PC-3 (cell line): ENCODE measurements around the gene CCDC92B. TPM values are rescaled to one million over a fixed set of nuclear protein-coding genes. Genes with fewer than 3 reads are reported as not detected.

Experiments used
- ATAC-seq: fragments of 200-7000 bp; cut with Tn5 transposase; 2 replicates; pipeline ENCODE4 v1.9.1; 2020; ENCODE audit warnings: mild to moderate bottlenecking, moderate library complexity
- BruUV-seq: library from RNA; stranded (reverse); fragments of 400-500 nt; replicated peaks from 2 replicates; lab custom pipeline; 2021; lab: Mats Ljungman, UMichigan
- CTCF ChIA-PET: fragments of 300-600 bp; sonication (Branson Sonifier 250); formaldehyde crosslinking; loops from one replicate; lab custom pipeline; 2022; ENCODE audit warnings: antibody characterized with exemption; lab: Charles Lee
- POLR2A ChIA-PET: fragments of 300-600 bp; sonication (Branson Sonifier 250); formaldehyde crosslinking; loops from one replicate; lab custom pipeline; 2022; ENCODE audit warnings: antibody characterized with exemption; ENCODE audit not compliant: unreplicated experiment; lab: Charles Lee
- DNase-seq: peaks from one replicate; pipeline ENCODE4 v3.0.0-alpha.2; 2015
- H2AFZ ChIP-seq: fragments of 300-600 bp; sonication (generic); 2 replicates; pipeline ENCODE4 v1.6.0; 2016; ENCODE audit warnings: antibody characterized with exemption, low read length
- H3F3A ChIP-seq: fragments of 300-600 bp; sonication (generic); one replicate; pipeline ENCODE4 v1.6.0; 2017; ENCODE audit warnings: antibody characterized with exemption, low read length, control low read depth, mild to moderate bottlenecking; ENCODE audit not compliant: unreplicated experiment
- H3K27ac ChIP-seq: fragments of 300-600 bp; sonication (generic); 2 replicates; pipeline ENCODE4 v1.5.1; 2016; ENCODE audit warnings: mild to moderate bottlenecking, low read length
- H3K27me3 ChIP-seq: fragments of 300-600 bp; sonication (generic); 2 replicates; pipeline ENCODE4 v1.6.1; 2016; ENCODE audit warnings: low read length, mixed read lengths
- H3K36me3 ChIP-seq: fragments of 300-600 bp; sonication (generic); 2 replicates; pipeline ENCODE4 v1.6.1; 2016; ENCODE audit warnings: low read depth, mixed run types, low read length, mixed read lengths
- H3K4me1 ChIP-seq: fragments of 300-600 bp; sonication (generic); 2 replicates; pipeline ENCODE4 v1.5.1; 2016; ENCODE audit warnings: low read length; ENCODE audit not compliant: insufficient read depth
- H3K4me2 ChIP-seq: fragments of 300-600 bp; sonication (generic); 2 replicates; pipeline ENCODE4 v1.6.0; 2016; ENCODE audit warnings: low read length
- H3K4me3 ChIP-seq: fragments of 300-600 bp; sonication (generic); 2 replicates; pipeline ENCODE4 v1.5.1; 2016; ENCODE audit warnings: mild to moderate bottlenecking, low read length, mixed read lengths
- H3K79me2 ChIP-seq: fragments of 300-600 bp; sonication (generic); 2 replicates; pipeline ENCODE4 v1.6.1; 2017; ENCODE audit warnings: low read length, mixed read lengths
- H3K9ac ChIP-seq: fragments of 300-600 bp; sonication (generic); 2 replicates; pipeline ENCODE4 v1.6.0; 2016; ENCODE audit warnings: mild to moderate bottlenecking, low read length
- H3K9me2 ChIP-seq: fragments of 300-600 bp; sonication (generic); replicated peaks from 2 replicates; pipeline ENCODE4 v1.6.1; 2016; ENCODE audit warnings: mixed run types, low read length, mixed read lengths
- H3K9me3 ChIP-seq: fragments of 300-600 bp; sonication (generic); 2 replicates; pipeline ENCODE4 v1.6.1; 2016; ENCODE audit warnings: low read length, mixed read lengths
- H4K20me1 ChIP-seq: fragments of 300-600 bp; sonication (generic); 2 replicates; pipeline ENCODE4 v1.6.1; 2016; ENCODE audit warnings: low read length, mixed read lengths
- EZH2 ChIP-seq: fragments of 300-600 bp; sonication (generic); IDR thresholded peaks from one replicate; pipeline ENCODE4 v1.6.1; 2017; ENCODE audit warnings: antibody characterized with exemption, mild to moderate bottlenecking, low read length; ENCODE audit not compliant: unreplicated experiment
- EZH2phosphoT487 ChIP-seq: fragments of 300-600 bp; sonication (generic); IDR thresholded peaks from 2 replicates; pipeline ENCODE4 v1.6.1; 2018; ENCODE audit warnings: mild to moderate bottlenecking, antibody characterized with exemption, low read length, borderline replicate concordance
- intact Hi-C: fragments of 100-400 bp; cut with micrococcal nuclease; formaldehyde crosslinking; loops from 2 replicates; pipeline ENCODE4 v1.9.0; 2023
- total RNA-seq: library from RNA; depleted of rRNA; stranded (reverse); fragments of >200 nt; gene quantifications from 2 replicates; pipeline ENCODE4 v1.2.3, GENCODE V29; 2014
- TF ChIP-seq, protein P1 (sequence below): fragments of 300-600 bp; sonication (generic); conservative IDR thresholded peaks from 2 replicates; pipeline ENCODE4 v1.5.1; 2017; ENCODE audit warnings: antibody characterized with exemption, low read depth, mild to moderate bottlenecking, low read length

CCDC92B gene
- total RNA-seq, 1 experiment from 2014 or later = not detected

DNA sequence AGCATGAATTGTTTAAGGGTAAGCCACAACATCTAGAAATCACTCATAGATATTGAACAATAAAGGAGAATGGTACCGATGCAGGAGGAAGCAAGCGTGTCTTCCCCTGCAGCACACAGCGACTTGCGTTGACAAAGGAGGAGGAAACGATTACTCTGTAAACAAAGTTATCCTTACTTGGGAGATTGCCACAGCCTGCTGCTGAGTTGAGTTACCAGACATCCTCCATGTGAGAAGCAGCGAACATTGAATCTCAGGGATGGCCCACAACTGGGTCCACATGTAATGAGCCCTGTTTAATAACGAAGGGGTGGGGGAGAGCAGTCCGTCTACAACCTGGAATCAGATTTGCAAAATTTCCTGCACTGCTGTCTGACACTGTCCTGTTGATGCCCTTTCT is 65.5 kb downstream of the CCDC92B start:
- H3K9ac ChIP-seq = no peak overlapping the region
- H3K4me1 ChIP-seq = 0 out of 2 replicates have a peak, but pooled peaks cover 8% of the 10 kb centered on the region
- BruUV-seq = no TSS peak
- no peaks in the 10 kb centered on the region for H3K9me3 ChIP-seq
- H3K4me2 ChIP-seq = no peak overlapping the region
- intact Hi-C loops = no loop called here
- H3K4me3 ChIP-seq = no peak overlapping the region
- H4K20me1 ChIP-seq = no peaks in the 10 kb centered on the region
- CTCF ChIA-PET = no interaction called here
- peak; percentile 29 for DNase-seq
- no peaks in the 10 kb centered on the region for H3K27me3 ChIP-seq
- TF ChIP-seq EZH2 = no peak
- TF ChIP-seq, protein P1, sequence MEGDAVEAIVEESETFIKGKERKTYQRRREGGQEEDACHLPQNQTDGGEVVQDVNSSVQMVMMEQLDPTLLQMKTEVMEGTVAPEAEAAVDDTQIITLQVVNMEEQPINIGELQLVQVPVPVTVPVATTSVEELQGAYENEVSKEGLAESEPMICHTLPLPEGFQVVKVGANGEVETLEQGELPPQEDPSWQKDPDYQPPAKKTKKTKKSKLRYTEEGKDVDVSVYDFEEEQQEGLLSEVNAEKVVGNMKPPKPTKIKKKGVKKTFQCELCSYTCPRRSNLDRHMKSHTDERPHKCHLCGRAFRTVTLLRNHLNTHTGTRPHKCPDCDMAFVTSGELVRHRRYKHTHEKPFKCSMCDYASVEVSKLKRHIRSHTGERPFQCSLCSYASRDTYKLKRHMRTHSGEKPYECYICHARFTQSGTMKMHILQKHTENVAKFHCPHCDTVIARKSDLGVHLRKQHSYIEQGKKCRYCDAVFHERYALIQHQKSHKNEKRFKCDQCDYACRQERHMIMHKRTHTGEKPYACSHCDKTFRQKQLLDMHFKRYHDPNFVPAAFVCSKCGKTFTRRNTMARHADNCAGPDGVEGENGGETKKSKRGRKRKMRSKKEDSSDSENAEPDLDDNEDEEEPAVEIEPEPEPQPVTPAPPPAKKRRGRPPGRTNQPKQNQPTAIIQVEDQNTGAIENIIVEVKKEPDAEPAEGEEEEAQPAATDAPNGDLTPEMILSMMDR = no peak
- no peak for TF ChIP-seq EZH2phosphoT487
- peak; percentile 59 for ATAC-seq
- H3K9me2 ChIP-seq = no peaks in the 10 kb centered on the region
- peaks cover 5% of the 10 kb centered on the region for H3F3A ChIP-seq
- POLR2A ChIA-PET = interaction anchor here (0.7 kb wide), 1 partner anchor 30 kb away, joined by 4 read pairs; no protein-coding TSS in a partner anchor
- H3K36me3 ChIP-seq = peaks cover 5% of the 10 kb centered on the region; the same call in 1 of the 2 replicates
- H3K79me2 ChIP-seq = no peaks in the 10 kb centered on the region
- H2AFZ ChIP-seq = no peak overlapping the region
- H3K27ac ChIP-seq = no peak overlapping the region

DNA sequence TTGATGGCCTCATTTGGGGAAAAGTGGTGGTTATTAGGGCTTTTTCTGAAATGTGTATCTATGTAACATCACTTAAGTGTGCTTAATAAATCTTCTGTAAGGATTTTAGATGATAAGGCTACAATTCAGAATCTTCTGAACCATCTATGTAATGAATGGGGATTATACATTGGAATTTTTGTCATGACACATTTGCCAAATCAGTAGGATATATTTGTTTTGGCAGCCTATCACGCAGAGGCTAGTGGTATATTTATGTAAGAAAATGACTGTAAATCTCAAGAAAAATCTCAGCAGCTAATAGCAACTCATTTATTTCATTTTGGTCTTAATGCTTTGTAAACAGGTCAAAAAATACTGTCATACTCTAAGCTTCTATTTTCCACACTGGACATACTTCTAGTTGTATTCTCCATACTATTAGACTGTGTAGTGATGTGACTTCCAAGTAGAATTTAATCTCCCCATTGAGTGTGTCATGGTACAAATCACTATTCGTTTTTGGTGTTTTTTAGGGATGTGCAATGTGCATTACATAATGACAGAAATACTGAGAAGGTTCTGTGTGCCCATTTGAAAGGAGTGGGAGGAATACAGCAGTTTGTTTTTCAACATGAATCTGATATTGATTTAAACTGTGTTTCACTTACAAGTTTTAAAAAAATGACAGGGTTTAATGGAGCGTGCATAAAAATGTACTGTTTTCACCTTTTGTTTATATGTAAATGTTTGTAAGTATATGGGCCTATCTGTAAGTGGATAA is 67.1 kb downstream of the CCDC92B start:
- no TSS peak for BruUV-seq
- no peak overlapping the region for H3K4me3 ChIP-seq
- ChIA-PET CTCF (no interaction called here), POLR2A (no interaction called here)
- no peak overlapping the region for H2AFZ ChIP-seq
- H3F3A ChIP-seq = peaks cover 5% of the 10 kb centered on the region
- no peak overlapping the region for H3K9ac ChIP-seq
- ATAC-seq (no peak), DNase-seq (peak; percentile 8)
- H4K20me1 ChIP-seq = no peaks in the 10 kb centered on the region
- no peaks in the 10 kb centered on the region for H3K79me2 ChIP-seq
- H3K9me3 ChIP-seq = no peaks in the 10 kb centered on the region
- intact Hi-C loops = no loop called here
- H3K9me2 ChIP-seq = no peaks in the 10 kb centered on the region
- no peak overlapping the region for H3K27ac ChIP-seq
- TF ChIP-seq EZH2 = no peak
- TF ChIP-seq EZH2phosphoT487 = no peak
- TF ChIP-seq, protein P1 = no peak
- H3K4me2 ChIP-seq = no peak overlapping the region
- H3K27me3 ChIP-seq = no peaks in the 10 kb centered on the region
- peaks cover 5% of the 10 kb centered on the region; the same call in 1 of the 2 replicates for H3K36me3 ChIP-seq
- H3K4me1 ChIP-seq = 0 out of 2 replicates have a peak, but pooled peaks cover 8% of the 10 kb centered on the region

DNA sequence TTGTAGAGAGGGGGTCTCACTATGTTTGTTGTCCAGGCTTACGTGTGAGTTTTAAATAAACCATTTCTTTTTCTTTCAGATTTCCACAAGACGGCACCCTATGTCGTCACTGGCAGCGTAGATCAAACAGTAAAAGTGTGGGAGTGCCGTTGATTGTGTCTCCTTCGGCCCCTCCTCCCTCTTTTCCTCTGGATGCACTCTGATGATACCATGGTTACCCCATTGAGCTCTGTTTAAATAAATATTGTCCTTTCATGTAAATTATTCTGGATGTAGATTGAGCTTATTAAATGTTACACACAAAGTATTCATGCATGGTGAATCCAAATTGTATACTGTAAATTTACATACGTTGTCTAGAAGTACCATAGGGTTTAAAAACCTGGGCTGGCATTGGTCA is 67.8 kb downstream of the CCDC92B start:
- H3K4me1 ChIP-seq = 0 out of 2 replicates have a peak, but pooled peaks cover 8% of the 10 kb centered on the region
- no peak overlapping the region for H3K4me2 ChIP-seq
- BruUV-seq = no TSS peak
- no peak overlapping the region for H3K4me3 ChIP-seq
- no peaks in the 10 kb centered on the region for H3K27me3 ChIP-seq
- TF ChIP-seq, protein P1 = no peak
- TF ChIP-seq EZH2 (no peak), EZH2phosphoT487 (no peak)
- intact Hi-C loops = no loop called here
- no peaks in the 10 kb centered on the region for H3K9me3 ChIP-seq
- H4K20me1 ChIP-seq = no peaks in the 10 kb centered on the region
- H3K36me3 ChIP-seq = peaks cover 5% of the 10 kb centered on the region; the same call in 1 of the 2 replicates
- ChIA-PET POLR2A (no interaction called here), CTCF (no interaction called here)
- no peaks in the 10 kb centered on the region for H3K79me2 ChIP-seq
- H3K27ac ChIP-seq = no peak overlapping the region
- no peak for DNase-seq
- H3K9ac ChIP-seq = no peak overlapping the region
- no peak overlapping the region for H2AFZ ChIP-seq
- peaks cover 5% of the 10 kb centered on the region for H3F3A ChIP-seq
- no peaks in the 10 kb centered on the region for H3K9me2 ChIP-seq
- no peak for ATAC-seq
